GM12865 (cell line): Measurements from ENCODE around the gene ANO4.

Experiments used
- DNase-seq: peaks from one replicate; pipeline ENCODE4 v3.0.0; 2010; ENCODE audit warnings: low read depth
- H3K4me3 ChIP-seq: 2 replicates; pipeline ENCODE4 v1.5.1; 2011; ENCODE audit warnings: mild to moderate bottlenecking, low read depth, low read length, control low read depth
- CTCF ChIP-seq: IDR thresholded peaks from 2 replicates; pipeline ENCODE4 v1.5.1; 2011; ENCODE audit warnings: low read length, control low read depth, low read depth, inconsistent platforms; ENCODE audit not compliant: insufficient read depth; ENCODE audit errors: missing control alignments

The ANO4 gene

DNA sequence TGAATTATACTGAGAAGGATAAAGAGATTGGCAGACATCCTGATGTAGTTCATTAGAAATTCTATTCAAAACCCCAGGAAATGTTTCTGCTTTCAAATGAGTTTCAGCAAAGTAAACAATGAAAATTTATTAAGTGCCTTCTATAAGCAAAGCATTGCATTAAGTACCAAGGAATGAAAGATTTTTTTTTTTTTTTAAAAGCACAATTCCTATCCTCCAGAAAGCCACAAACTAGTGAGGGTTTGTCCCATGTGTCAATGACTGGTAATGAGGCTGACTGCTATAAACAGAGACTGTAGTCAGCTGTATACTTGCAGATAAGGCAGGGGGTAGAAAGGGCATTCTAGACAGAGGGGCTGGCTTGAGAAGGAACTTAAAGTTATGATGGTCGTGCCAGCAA, 6.7 kb downstream of the ANO4 start:
- DNase-seq: no peak
- H3K4me3 ChIP-seq: no peak overlapping the region
- TF ChIP-seq CTCF: no peak

DNA sequence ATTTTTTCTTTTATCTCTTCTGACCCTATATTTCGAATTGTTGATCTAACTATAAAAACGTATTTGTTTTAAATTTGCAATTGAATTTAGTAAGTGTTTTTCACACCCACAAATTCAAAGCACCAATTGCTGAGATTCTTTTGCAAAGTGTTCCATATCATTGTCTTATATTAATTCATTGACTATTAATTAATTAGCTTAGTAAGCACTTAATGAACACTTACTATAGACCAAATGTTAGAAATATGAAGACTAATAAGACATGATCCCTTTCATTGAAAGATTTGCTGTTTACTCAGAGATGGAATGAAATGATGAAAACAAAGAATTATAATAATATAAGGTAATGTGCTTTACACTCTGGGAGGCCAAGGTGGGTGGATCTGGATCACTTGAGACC, 14.2 kb downstream of the ANO4 start:
- no peak overlapping the region for H3K4me3 ChIP-seq
- no peak for TF ChIP-seq CTCF
- no peak for DNase-seq

GRCh38 chr12:100820314-100820713, 25.7 kb downstream of the ANO4 start:
- H3K4me3 ChIP-seq: no peak overlapping the region
- no peak for DNase-seq
- no peak for TF ChIP-seq CTCF

GRCh38 chr12:100823963-100824362, 29.4 kb downstream of the ANO4 start:
- no peak for TF ChIP-seq CTCF
- no peak for DNase-seq

DNA sequence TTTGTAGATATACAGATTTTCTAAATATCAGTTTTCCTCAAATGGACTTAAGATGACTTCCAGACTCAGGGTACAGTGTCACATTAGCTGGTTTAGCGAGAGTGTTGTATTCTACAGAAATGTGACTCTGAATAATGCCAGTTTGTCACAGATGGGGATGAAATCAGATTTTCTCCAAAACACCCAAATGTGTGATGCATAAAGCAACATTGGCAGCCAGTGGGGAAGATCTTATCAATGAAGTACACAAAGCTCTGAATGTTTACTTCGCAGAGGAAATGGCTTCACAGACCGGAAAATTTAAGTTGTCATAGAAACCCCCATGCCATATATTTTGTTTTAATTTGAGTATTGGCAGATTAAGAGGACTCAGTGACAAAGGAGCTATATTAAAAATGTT, 29.9 kb downstream of the ANO4 start:
- no peak for DNase-seq
- H3K4me3 ChIP-seq: no peak overlapping the region
- no peak for TF ChIP-seq CTCF

More at GRCh38 chr12:100823963-100824362, 29.4 kb downstream of the ANO4 start:
- H3K4me3 ChIP-seq: no peak overlapping the region

- H3K4me3 ChIP-seq: no peak overlapping the region
- DNase-seq: peak; percentile 43
- TF ChIP-seq CTCF: no peak
Measured at GRCh38 chr12:100826323-100826722, 31.7 kb downstream of the ANO4 start.

GRCh38 chr12:100827901-100828520, 33.4 kb downstream of the ANO4 start:
- peak; percentile 69 for TF ChIP-seq CTCF
- no peak overlapping the region for H3K4me3 ChIP-seq
- peak; percentile 40 for DNase-seq
